Activated naive CD4-positive, alpha-beta T cell treated with anti-CD3 and anti-CD28 coated beads, Interleukin-2, amount 50 U/mL, for 24 hours (primary cell): ENCODE results near the gene CDO1.
"Not testable (repeated sequence)": the region's sequence is repeated elsewhere in the genome, so short reads cannot be mapped to it uniquely, and the experiment has no call there.

Experiments
- H3K27ac Mint-ChIP-seq: one replicate; pipeline ENCODE4 v1.8.0; 2021; ENCODE audit warnings: mild to moderate bottlenecking, mixed read lengths
- H3K27me3 Mint-ChIP-seq: one replicate; pipeline ENCODE4 v1.8.0; 2021; ENCODE audit warnings: mixed read lengths
- H3K36me3 Mint-ChIP-seq: one replicate; pipeline ENCODE4 v1.8.0; 2021; ENCODE audit warnings: mixed read lengths
- H3K4me1 Mint-ChIP-seq: one replicate; pipeline ENCODE4 v1.8.0; 2021; ENCODE audit warnings: mixed read lengths
- H3K4me3 Mint-ChIP-seq: one replicate; pipeline ENCODE4 v1.8.0; 2021; ENCODE audit warnings: mild to moderate bottlenecking, mixed read lengths
- H3K9me3 Mint-ChIP-seq: one replicate; pipeline ENCODE4 v1.8.0; 2021; ENCODE audit warnings: mixed read lengths

Gene CDO1

DNA sequence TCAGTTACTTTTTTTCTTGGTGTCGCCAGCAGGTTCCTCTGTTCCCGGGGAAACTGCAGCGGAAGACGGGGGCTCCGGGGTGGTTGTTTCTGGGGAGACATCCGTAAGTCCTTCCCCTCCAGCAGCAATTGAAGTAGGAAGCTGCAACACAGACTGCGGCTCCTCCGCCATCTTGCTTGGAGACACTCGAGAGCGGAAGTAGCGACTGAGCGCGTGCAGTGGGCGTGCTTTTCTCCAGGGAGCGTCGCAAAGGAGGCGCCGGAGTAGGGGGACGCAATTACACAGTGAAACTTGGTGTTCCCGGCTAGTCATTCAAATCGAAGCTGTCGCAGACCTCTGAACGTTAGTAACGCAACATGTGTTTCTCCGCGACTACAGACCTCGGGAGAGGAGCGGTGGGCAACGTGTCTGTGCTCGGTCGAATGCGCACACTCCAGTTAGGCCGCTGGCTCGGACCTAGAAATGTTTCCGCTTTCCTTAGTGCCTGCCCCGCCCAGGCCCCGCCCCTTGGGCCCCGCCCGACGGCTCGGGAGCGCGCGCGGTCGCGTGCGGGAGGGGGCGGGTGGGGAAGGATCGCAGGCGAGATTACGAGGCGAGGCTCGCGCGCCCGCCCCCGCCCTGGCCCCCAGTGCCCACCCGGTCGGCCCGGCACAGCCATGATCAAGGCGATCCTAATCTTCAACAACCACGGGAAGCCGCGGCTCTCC, 25.1 kb upstream of the CDO1 start, which contains the start of the genes AP3S1 and ATG12:
AP3S1 (plus strand) TSS at position 554 of the 707 bp plus-strand sequence; CDS start at position 657, 103 bp downstream.
ATG12 (minus strand) TSS at position 184 of the 707 bp plus-strand sequence; CDS start at position 171, 13 bp downstream.
- Mint-ChIP-seq H3K27ac (peak within 1 kb of the TSS; percentile 100), H3K4me3 (peak within 1 kb of the TSS; percentile 98), H3K4me1 (peaks cover 63% of the 10 kb centered on the region), H3K9me3 (no peaks in the 10 kb centered on the region), H3K27me3 (no peaks in the 10 kb centered on the region), H3K36me3 (peaks cover 6% of the 10 kb centered on the region)

DNA sequence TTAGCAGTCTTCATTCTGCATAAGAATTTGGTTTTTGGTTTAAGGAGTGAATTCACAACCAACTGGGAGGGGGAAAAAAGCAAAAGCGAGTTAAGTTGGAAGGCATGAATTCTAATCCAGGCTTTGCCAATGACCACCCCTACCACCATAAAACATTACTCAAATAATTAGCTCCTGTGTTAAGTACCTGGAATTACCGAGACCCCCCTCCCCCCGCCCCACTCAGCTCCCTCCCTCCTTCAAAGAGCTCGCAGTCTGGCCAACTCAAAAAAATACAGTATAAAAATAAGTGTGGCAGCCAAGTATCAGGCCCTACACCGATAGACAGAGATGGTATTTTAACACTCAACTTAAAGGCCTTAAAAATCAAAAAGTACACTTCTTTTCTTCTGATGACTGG, 24.4 kb upstream of the CDO1 start:
- peaks cover 8% of the 10 kb centered on the region for H3K36me3 Mint-ChIP-seq
- no peaks in the 10 kb centered on the region for H3K9me3 Mint-ChIP-seq
- H3K4me3 Mint-ChIP-seq: peak overlapping the region; percentile 98
- no peaks in the 10 kb centered on the region for H3K27me3 Mint-ChIP-seq
- H3K4me1 Mint-ChIP-seq: peaks cover 63% of the 10 kb centered on the region
- H3K27ac Mint-ChIP-seq: peak overlapping the region; percentile 100

DNA sequence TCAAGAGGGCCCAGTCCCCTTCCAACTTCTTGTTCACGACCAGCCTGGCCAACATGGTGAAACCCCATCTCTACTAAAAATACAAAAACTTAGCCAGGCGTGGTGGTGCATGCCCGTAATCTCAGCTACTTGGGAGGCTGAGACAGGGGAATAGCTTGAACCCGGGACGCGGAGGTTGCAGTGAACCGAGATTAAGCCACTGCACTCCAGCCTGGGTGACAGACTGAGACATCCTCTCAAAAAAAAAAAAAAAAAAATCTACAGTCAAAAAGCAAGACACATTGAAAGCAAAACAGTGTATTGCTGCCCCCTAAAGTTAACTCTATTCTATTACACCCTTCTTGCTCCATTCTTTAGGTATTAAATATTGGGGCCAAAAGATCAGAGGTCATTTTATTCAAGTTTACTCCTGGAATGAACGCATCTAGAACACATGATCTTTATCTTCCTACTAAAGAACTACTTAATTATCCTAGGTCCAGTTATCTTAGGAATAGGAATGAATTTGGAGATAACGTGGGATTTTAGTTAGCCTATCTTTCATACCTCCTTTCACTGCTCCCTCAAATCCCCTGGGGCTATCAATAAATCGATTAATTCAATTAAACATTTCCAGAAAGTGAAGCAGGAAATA, 22.5 kb upstream of the CDO1 start:
- no peaks in the 10 kb centered on the region for H3K27me3 Mint-ChIP-seq
- peaks cover 14% of the 10 kb centered on the region for H3K36me3 Mint-ChIP-seq
- H3K9me3 Mint-ChIP-seq: no peaks in the 10 kb centered on the region
- peaks cover 55% of the 10 kb centered on the region for H3K4me1 Mint-ChIP-seq
- H3K27ac Mint-ChIP-seq: peak overlapping the region; percentile 46
- peak overlapping the region; percentile 98 for H3K4me3 Mint-ChIP-seq

DNA sequence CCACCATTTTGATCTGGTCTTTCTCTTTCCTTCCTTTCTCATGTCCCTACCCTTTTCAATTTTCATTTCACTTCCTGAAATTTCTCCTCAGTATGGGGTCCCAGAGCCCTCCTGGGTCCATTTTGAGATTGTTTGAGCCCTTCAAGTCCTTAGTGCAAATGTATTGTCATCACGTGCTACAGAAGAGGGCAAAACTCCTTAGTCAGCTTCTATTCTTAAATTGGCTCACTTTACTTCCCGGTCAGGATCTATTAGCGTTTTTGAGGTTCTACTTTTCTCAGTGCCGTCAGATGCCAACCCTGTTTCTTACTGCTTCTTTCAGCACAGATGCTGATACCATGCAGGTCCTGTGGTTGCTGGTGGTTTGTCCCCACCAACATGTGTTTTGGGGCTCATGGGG, 19.0 kb upstream of the CDO1 start:
- Mint-ChIP-seq H3K27ac (peak overlapping the region; percentile 89), H3K4me1 (peaks cover 60% of the 10 kb centered on the region), H3K4me3 (no peak overlapping the region), H3K27me3 (no peaks in the 10 kb centered on the region), H3K9me3 (no peaks in the 10 kb centered on the region), H3K36me3 (peaks cover 19% of the 10 kb centered on the region)

DNA sequence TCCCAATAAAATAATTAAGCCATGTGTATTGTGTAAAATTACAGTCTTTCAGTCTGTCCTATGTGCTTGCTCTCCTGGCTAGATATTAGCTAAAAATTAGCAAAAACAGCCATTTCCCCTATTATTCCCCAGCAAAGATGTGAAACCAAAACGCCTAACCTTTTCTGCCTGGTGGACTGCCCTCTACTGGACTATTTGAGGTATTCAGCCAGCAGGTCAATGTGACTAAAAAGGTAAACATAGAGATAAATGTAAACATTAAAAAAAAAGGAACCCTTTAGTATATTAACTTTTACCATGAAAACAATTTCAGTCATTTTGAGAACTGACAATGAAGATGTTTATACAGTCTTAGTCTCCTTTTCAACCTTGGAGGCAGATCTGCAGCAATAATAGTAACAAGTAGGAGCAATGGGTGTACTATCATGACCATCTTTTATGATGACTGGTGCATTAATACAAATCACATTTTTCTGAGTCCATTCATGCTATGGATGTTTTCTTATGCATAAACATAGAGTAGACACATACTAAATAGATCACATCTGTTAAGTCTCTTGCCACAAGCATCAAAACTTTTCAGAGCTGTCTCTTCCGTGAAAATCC, 14.8 kb upstream of the CDO1 start:
- Mint-ChIP-seq H3K4me1 (peaks cover 25% of the 10 kb centered on the region), H3K27ac (peak overlapping the region; percentile 1), H3K4me3 (no peak overlapping the region), H3K9me3 (no peaks in the 10 kb centered on the region), H3K27me3 (no peaks in the 10 kb centered on the region), H3K36me3 (peaks cover 21% of the 10 kb centered on the region)

DNA sequence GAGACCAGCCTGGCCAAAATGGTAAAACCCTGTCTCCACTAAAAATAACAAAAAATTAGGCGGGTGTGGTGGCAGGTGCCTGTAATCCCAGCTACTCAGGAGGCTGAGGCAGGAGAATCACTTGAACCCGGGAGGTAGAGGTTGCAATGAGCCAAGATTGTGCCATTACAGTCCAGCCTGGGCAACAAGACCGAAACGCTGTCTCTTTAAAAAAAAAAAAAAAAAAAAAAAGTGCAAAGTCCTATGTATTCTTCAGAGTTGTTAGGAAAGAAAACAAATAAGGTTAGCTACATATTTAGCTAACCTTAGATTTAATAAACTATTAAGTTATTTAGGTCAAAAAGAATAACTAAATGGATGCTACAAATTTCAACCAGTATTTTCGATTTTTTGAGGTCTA, 13.5 kb upstream of the CDO1 start:
- peaks cover 4% of the 10 kb centered on the region for H3K9me3 Mint-ChIP-seq
- H3K27ac Mint-ChIP-seq: no peak overlapping the region
- H3K4me3 Mint-ChIP-seq: no peak overlapping the region
- peaks cover 17% of the 10 kb centered on the region for H3K36me3 Mint-ChIP-seq
- H3K27me3 Mint-ChIP-seq: no peaks in the 10 kb centered on the region
- H3K4me1 Mint-ChIP-seq: peaks cover 19% of the 10 kb centered on the region

DNA sequence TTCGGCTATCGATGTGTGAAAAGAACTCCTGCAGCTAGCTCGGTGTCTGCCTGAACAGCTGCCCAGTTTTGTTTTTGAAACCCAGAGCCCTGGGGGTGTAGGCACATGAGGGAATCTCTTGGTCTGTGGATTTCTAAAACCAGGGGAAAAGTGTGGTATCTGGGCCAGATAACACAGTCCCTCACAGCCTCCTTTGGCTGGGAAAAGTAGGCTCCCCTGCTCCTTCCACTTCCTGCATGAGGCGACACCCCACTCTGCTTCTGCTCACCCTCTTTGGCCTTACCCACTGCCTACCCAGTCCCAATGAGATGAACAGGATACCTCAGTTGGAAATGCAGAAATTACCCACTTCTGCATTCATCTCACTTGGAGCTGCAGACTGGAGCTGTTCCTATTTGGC, 9.5 kb upstream of the CDO1 start:
- H3K36me3 Mint-ChIP-seq: peaks cover 11% of the 10 kb centered on the region
- H3K27me3 Mint-ChIP-seq: peaks cover 4% of the 10 kb centered on the region
- peaks cover 8% of the 10 kb centered on the region for H3K9me3 Mint-ChIP-seq

DNA sequence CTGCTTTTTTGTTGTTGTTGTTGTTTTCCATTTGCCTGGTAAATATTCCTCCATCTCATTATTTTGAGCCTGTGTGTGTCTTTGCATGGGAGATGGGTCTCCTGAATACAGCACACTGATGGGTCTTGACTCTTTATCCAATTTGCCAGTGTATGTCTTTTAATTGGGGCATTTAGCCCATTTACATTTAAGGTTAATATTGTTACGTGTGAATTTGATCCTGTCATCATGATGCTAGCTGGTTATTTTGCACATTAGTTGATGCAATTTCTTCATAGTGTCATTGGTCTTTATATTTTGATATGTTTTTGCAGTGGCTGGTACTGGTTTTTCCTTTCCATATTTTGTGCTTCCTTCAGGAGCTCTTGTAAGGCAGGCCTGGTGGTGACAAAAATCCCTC, 8.5 kb upstream of the CDO1 start:
- not testable (repeated sequence) for H3K27ac Mint-ChIP-seq, H3K27me3 Mint-ChIP-seq, H3K4me1 Mint-ChIP-seq, H3K4me3 Mint-ChIP-seq, H3K9me3 Mint-ChIP-seq
- peaks cover 11% of the 10 kb centered on the region for H3K36me3 Mint-ChIP-seq

More for the DNA sequence above, 9.5 kb upstream of the CDO1 start:
- H3K4me1 Mint-ChIP-seq: peaks cover under 1% of the 10 kb centered on the region
- H3K27ac Mint-ChIP-seq: no peak overlapping the region
- no peak overlapping the region for H3K4me3 Mint-ChIP-seq

DNA sequence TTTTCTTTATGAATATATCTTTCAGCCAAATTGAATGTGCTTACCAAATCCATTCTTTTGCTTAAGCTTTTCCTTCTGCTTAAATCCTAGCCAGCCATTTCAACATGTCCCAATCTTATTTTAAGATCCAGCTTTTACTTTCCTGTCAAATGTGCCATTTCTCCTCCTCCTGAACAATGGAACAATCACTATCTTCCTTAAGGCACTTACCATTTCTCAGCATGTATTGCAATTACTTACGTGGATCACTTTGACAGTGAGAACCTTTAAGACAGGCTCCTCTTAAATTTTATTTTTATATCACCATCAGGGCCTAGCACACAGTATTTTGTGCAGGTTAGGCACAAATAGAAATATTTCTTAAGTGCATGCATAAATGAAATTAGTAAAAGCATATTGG, 4.4 kb upstream of the CDO1 start:
- peaks cover 4% of the 10 kb centered on the region for H3K4me1 Mint-ChIP-seq
- no peak overlapping the region for H3K4me3 Mint-ChIP-seq
- H3K36me3 Mint-ChIP-seq: peaks cover 1% of the 10 kb centered on the region
- H3K9me3 Mint-ChIP-seq: peaks cover 8% of the 10 kb centered on the region
- H3K27ac Mint-ChIP-seq: no peak overlapping the region
- H3K27me3 Mint-ChIP-seq: peaks cover 34% of the 10 kb centered on the region

DNA sequence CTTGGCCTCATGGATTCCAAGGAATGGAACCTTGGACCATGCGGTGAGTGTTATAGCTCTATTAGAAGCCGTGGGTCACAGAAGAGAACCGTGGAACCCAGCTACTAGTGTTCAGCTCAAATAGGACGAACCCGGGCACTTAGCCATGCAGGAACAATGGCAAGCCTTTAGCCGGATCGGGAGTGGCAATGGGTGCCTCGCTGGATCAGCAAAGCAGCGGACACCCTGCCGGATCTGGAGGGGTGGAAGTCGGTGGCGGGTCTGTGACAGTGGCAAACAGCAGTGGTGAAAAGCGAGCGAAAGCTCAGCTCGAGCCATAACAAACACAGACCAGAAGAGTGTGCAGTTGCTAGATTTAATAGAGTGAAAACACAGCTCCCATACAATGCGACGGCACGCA, 2.4 kb upstream of the CDO1 start:
- no peak overlapping the region for H3K27ac Mint-ChIP-seq
- peaks cover under 1% of the 10 kb centered on the region for H3K36me3 Mint-ChIP-seq
- H3K9me3 Mint-ChIP-seq: no peaks in the 10 kb centered on the region
- H3K4me3 Mint-ChIP-seq: no peak overlapping the region
- H3K27me3 Mint-ChIP-seq: peaks cover 50% of the 10 kb centered on the region
- H3K4me1 Mint-ChIP-seq: peaks cover 12% of the 10 kb centered on the region

DNA sequence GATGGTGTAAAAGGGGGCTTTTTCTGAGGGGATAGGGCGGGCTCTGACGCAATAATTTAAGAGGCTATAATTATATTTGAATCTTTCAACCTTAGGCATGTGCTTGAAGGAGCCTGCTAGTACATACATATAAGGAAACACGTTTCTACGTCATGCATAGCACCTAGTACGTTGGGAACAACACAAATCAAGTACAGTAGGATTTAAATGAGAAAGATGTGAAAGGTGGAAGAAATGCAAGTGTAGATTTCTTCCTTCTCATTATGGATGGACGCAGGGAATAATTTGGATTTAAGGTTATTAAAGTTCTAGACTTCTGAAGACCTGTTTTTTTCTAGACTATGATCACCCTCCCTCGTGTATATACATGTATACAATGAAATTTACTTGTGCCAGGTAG, 927 bp upstream of the CDO1 start:
- Mint-ChIP-seq H3K4me1 (peaks cover 12% of the 10 kb centered on the region), H3K27me3 (peaks cover 56% of the 10 kb centered on the region), H3K4me3 (no peak overlapping the region)

DNA sequence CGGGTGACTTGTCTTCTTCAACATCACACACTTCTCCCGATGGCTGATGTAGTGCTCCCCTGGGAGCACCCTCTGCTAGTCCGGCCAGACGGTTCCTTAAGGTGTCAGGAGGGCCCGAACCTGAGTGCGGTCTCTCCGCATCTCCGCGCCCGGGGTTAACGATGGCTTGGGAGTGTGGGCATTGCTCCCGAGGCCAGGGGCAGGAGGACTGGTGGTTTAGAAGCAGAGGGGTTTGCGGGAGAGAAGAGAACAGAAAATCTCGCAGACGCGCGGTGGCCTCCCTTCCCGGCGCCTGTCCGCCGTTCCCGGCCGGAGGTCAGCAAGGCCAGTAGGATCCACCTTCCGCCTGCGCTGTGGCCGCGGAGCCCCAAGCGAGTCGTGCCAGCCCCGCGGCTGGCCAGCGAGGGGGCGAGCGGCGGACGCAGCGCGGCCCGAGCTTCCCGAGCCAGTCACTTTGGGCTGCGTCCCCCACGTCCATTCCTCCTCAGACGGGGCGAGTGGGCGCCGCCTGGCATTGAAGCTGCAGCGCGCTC, 700 bp downstream of the CDO1 start:
- H3K4me3 Mint-ChIP-seq: peak overlapping the region; percentile 56
- H3K9me3 Mint-ChIP-seq: no peaks in the 10 kb centered on the region
- peaks cover 60% of the 10 kb centered on the region for H3K27me3 Mint-ChIP-seq
- peaks cover 12% of the 10 kb centered on the region for H3K4me1 Mint-ChIP-seq
- no peaks in the 10 kb centered on the region for H3K36me3 Mint-ChIP-seq
- no peak overlapping the region for H3K27ac Mint-ChIP-seq

More for the DNA sequence above, 927 bp upstream of the CDO1 start:
- H3K36me3 Mint-ChIP-seq: no peaks in the 10 kb centered on the region
- H3K9me3 Mint-ChIP-seq: no peaks in the 10 kb centered on the region
- H3K27ac Mint-ChIP-seq: no peak overlapping the region

DNA sequence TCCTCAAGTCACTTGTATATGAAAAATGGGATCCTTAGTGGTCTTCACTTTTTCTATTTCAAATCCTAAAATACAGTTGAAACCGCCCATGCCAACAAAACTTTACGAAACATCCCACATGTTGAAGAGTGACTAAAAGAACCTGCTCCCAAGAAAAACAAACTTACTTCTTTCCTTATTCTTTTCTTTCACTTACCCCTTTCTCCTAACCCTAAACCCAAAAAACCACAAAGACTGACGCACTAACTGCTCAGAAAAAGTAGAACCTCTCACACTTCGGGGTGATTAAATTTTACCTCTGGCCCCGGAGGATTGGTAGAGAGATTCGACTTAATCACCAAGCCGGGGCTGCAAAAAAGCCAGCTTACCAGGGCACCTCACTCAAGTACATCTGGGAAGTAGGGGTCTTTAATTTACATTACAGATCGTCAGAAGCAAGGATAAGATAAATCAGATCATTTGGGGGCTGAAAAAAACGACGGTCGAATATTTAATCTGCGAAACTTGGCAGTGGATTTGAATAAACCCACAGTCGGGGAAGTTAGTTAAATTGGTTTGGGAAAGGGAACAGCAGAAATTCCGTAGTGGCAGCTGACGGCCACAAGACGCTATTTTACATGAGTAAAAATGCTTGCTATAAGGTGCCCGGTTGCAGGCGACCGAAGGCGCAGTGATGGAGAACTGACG, 1.3 kb downstream of the CDO1 start:
- no peak overlapping the region for H3K27ac Mint-ChIP-seq
- peak overlapping the region; percentile 56 for H3K4me3 Mint-ChIP-seq
- H3K36me3 Mint-ChIP-seq: no peaks in the 10 kb centered on the region
- H3K27me3 Mint-ChIP-seq: peaks cover 55% of the 10 kb centered on the region
- H3K4me1 Mint-ChIP-seq: peaks cover 12% of the 10 kb centered on the region
- no peaks in the 10 kb centered on the region for H3K9me3 Mint-ChIP-seq

DNA sequence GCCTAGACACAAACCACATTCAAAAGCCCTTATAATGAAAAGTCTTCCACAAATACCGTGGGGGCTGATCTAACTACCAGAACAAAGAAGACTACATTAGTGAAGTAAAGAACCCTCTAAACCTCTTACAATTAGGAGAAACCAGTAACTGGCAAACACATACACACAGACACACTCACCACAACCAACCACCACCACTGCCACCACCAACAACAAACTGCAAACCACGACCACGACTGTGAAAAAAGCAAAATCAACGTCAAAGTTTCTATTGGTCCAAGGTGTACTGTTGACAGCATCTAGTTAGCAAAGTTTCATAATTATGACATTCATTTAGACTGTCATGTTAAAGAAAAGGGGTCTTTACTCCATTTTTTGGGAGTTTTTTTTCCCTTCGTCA, 2.7 kb downstream of the CDO1 start:
- no peaks in the 10 kb centered on the region for H3K9me3 Mint-ChIP-seq
- no peaks in the 10 kb centered on the region for H3K36me3 Mint-ChIP-seq
- H3K4me1 Mint-ChIP-seq: peaks cover 12% of the 10 kb centered on the region
- H3K27me3 Mint-ChIP-seq: peaks cover 49% of the 10 kb centered on the region
- H3K27ac Mint-ChIP-seq: no peak overlapping the region
- no peak overlapping the region for H3K4me3 Mint-ChIP-seq

DNA sequence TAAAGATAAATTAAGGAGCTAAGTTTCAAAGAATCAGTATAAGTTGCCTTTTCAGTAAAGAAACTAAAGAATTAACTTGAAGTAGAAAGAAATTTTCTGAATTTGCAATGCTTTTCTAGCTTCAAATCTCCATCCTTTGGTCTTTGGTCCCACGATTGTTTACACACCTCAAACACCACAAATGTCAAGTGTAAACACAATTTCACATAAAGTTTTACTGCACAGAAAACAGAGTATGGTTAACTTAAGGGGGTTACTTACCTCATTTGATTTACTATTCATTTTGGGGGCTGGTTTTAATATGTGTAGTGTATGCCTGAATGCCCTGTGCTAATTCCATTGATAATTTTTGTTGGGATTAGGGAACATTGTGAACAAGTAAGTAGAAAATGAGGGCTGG, 4.1 kb downstream of the CDO1 start:
- no peaks in the 10 kb centered on the region for H3K9me3 Mint-ChIP-seq
- H3K36me3 Mint-ChIP-seq: no peaks in the 10 kb centered on the region
- no peak overlapping the region for H3K4me3 Mint-ChIP-seq
- H3K4me1 Mint-ChIP-seq: peaks cover 15% of the 10 kb centered on the region
- no peak overlapping the region for H3K27ac Mint-ChIP-seq
- peaks cover 38% of the 10 kb centered on the region for H3K27me3 Mint-ChIP-seq
